ENCODE results near the gene MAFF. TPM values are rescaled to one million over a fixed set of nuclear protein-coding genes. Genes with fewer than 3 reads are reported as not detected.

The MAFF gene
- total RNA-seq, 1 experiment from 2014 or later = 4.6 TPM

- ChIA-PET POLR2A (interaction anchor here (1.2 kb wide), 1 partner anchor 14 kb away, joined by 4 read pairs; the partner anchor contains the start of gene MAFF), CTCF (interaction anchor here (1.3 kb wide), 1 partner anchor 90 kb away, joined by 3 read pairs; no protein-coding TSS in a partner anchor)
- DNase-seq (ENCODE audit: low spot score) = no peak
Observed at GRCh38 chr22:38187413-38188212, 14.2 kb upstream of the MAFF start.

GRCh38 chr22:38189104-38189503, 12.7 kb upstream of the MAFF start:
- POLR2A ChIA-PET = interaction anchor here (0.6 kb wide), 1 partner anchor 21 kb away, joined by 3 read pairs; no protein-coding TSS in a partner anchor
- Mint-ChIP-seq H3K27ac (no peak overlapping the region), H3K27me3 (ENCODE audit: low read depth) (peaks cover 31% of the 10 kb centered on the region), H3K4me3 (no peak overlapping the region), H3K36me3 (no peaks in the 10 kb centered on the region), H3K4me1 (peaks cover 6% of the 10 kb centered on the region), H3K9me3 (no peaks in the 10 kb centered on the region)
- CTCF ChIA-PET = interaction anchor here (1.3 kb wide), 1 partner anchor 92 kb away, joined by 3 read pairs; no protein-coding TSS in a partner anchor
- ATAC-seq (no peak), DNase-seq (ENCODE audit: low spot score) (no peak)
- TF ChIP-seq HMGXB4 (CRISPR knock-in tag; IDR thresholded peaks at IDR 0.05) (no peak), ZNF317 (CRISPR knock-in tag; IDR thresholded peaks at IDR 0.05; ENCODE audit: borderline replicate concordance, low read depth) (no peak), FOXK1 (CRISPR knock-in tag; IDR thresholded peaks at IDR 0.05) (no peak), SOX15 (CRISPR knock-in tag; IDR thresholded peaks at IDR 0.05) (no peak), ZNF512 (CRISPR knock-in tag; IDR thresholded peaks at IDR 0.05; ENCODE audit: borderline replicate concordance) (no peak), ZNF263 (CRISPR knock-in tag; IDR thresholded peaks at IDR 0.05; ENCODE audit: low read depth) (no peak), MXD4 (CRISPR knock-in tag; IDR thresholded peaks at IDR 0.05; ENCODE audit: borderline replicate concordance) (no peak), ATF2 (CRISPR knock-in tag; IDR thresholded peaks at IDR 0.05; ENCODE audit: borderline replicate concordance, low read depth) (no peak), ZNF232 (CRISPR knock-in tag; IDR thresholded peaks at IDR 0.05) (no peak), ZBTB43 (CRISPR knock-in tag; IDR thresholded peaks at IDR 0.05) (no peak), EMX1 (CRISPR knock-in tag; IDR thresholded peaks at IDR 0.05) (no peak), IRF2 (CRISPR knock-in tag; IDR thresholded peaks at IDR 0.05; ENCODE audit: borderline replicate concordance, low read depth) (no peak), ZNF281 (CRISPR knock-in tag; IDR thresholded peaks at IDR 0.05) (no peak)

More at GRCh38 chr22:38187413-38188212, 14.2 kb upstream of the MAFF start:
- H3K36me3 Mint-ChIP-seq = no peaks in the 10 kb centered on the region
- H3K4me1 Mint-ChIP-seq = peaks cover 6% of the 10 kb centered on the region
- ATAC-seq = no peak
- no peak for TF ChIP-seq JUN (CRISPR knock-in tag; IDR thresholded peaks at IDR 0.05)
- no peak for TF ChIP-seq RELA (CRISPR knock-in tag; IDR thresholded peaks at IDR 0.05; ENCODE audit: borderline replicate concordance)
- no peak for TF ChIP-seq ZNF532 (CRISPR knock-in tag; IDR thresholded peaks at IDR 0.05; ENCODE audit: borderline replicate concordance)
- no peaks in the 10 kb centered on the region for H3K9me3 Mint-ChIP-seq
- no peak overlapping the region for H3K27ac Mint-ChIP-seq
- no peak overlapping the region for H3K4me3 Mint-ChIP-seq
- peaks cover 22% of the 10 kb centered on the region for H3K27me3 Mint-ChIP-seq (ENCODE audit: low read depth)
